Pancreas (tissue), 10 donors: ENCODE results near the gene THG1L. TPM values are rescaled to one million over a fixed set of nuclear protein-coding genes. Genes with fewer than 3 reads are reported as not detected.

Experiments used
- ATAC-seq, 4 donors: fragments of 200-7000 bp; cut with Tn5 transposase; one replicate each; pipeline versions ENCODE4 v1.8.0 to v1.9.1; 2020; ENCODE audit warnings: mild to moderate bottlenecking in 4 of 4, moderate library complexity in 4 of 4
- DNase-seq, 6 donors: peaks; one replicate each; pipeline ENCODE4 v3.0.0-alpha.2; 2020
- FAIRE-seq: peaks from 2 replicates; lab custom pipeline; 2012; peaks lifted over from hg19 to GRCh38; lab: Jason Lieb, UNC
- H3K27ac ChIP-seq, 4 donors: fragments of 200-600 bp; sonication (generic); 1 replicate in 3 of 4; 2 replicates in 1 of 4; pipeline versions ENCODE4 v1.5.0 to v1.8.0; 2020
- H3K27me3 ChIP-seq, 4 donors: fragments of 200-600 bp; one replicate each; pipeline ENCODE4 v1.8.0; 2021
- H3K36me3 ChIP-seq, 3 donors: fragments of 200-600 bp; sonication (generic) in 1 of 3; one replicate each; pipeline versions ENCODE4 v1.5.0 to v1.8.0; 2020 to 2021
- H3K4me1 ChIP-seq, 3 donors: fragments of 200-600 bp; one replicate each; pipeline ENCODE4 v1.8.0; 2021
- H3K4me3 ChIP-seq, 4 donors: fragments of 200-600 bp; sonication (generic) in 2 of 4; one replicate each; pipeline versions ENCODE4 v1.5.0 to v1.8.0; 2020 to 2021
- H3K9me3 ChIP-seq, 4 donors: fragments of 200-600 bp; one replicate each; pipeline ENCODE4 v1.8.0; 2021
- WGBS, 2 donors: extraction: QIAGEN DNeasy Blood & Tissue Kit; methylation state at CpG; one replicate each; pipeline ENCODE4 v1.1.7; 2013; 5-methylcytosine and 5-hydroxymethylcytosine counted together
- intact Hi-C, 3 donors: fragments of 100-400 bp; cut with DNase I; formaldehyde crosslinking; loops; one replicate each; pipeline versions ENCODE4 v1.11.1 to v1.14.2; 2022
- polyA plus RNA-seq, 2 donors: library from polyadenylated mRNA; stranded (reverse); fragments of 200-250 nt; gene quantifications; one replicate each; pipeline ENCODE4 v1.2.3, GENCODE V29; 2013
- total RNA-seq, 6 donors: library from RNA; stranded (reverse); fragmentation: NEBNext Ultra II Directional in 4 of 6; extraction: Animal tissue kit (Norgen Biotek cat#: 25700) in 4 of 6; gene quantifications; one replicate each; pipeline versions ENCODE4 v1.2.1 to v1.2.4, GENCODE V29; 2021 to 2023
- TF ChIP-seq, protein P1 (sequence below), 4 donors: fragments of 200-600 bp; sonication (generic) in 3 of 4; IDR thresholded peaks; one replicate each; pipeline versions ENCODE4 v1.5.0 to v1.8.0; 2021; ENCODE audit warnings: antibody characterized with exemption in 4 of 4
- donor health status: healthy with polysubstance abuse.
- donor health status: DM: no; HTN: no; CAD: no; lungs with moderate emphysema.
- donor health status: DM: no; HTN: no; CAD: no.
- donor health status: control.
- donor health status: control.
- donor health status: Bipolar disorder and iron deficiency.
- donor health status: DM: yes; HTN: yes; CAD: no.
- donor health status: DM: no; HTN: no; CAD: no.
- donor health status: DM: no; HTN: no; CAD: no.
- donor health status: DM: yes; HTN: yes; CAD: no.

Gene THG1L
- total and polyA plus RNA-seq, 8 donors: 5.7 to 10.8 (median 8.3) TPM

DNA sequence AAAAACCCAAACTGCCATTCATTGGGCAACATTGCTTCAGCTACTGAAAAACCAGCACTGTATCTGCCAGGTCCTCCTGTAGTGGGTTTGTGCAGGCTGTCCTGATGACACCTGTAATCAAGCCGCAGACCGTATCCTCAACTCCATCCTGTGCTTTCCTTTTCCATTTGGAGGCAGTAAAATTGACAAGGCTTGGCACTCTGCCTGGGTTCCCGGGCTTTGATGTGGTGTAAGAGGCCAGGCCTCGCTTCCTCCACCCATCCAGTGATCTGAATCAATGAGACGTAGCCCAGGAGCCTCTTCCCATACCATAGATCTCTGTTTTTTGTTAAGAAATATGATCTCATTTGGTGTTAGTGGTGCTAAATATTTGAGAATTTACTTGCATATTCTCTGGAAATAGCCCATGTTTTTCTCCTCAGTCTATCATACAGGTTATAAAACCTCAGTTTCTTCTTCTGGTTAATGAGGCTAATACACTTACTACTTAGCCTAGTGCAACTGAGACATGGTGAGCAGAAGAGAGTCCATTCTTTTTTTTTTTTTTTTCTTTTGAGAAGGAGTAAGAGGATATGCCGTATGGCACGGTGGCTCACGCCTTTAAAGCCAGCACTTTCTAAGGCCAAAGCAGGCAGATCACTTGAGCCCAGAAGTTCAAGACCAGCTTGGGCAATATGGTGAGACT is 47.0 kb downstream of the THG1L start:
- Histone ChIP-seq H3K27me3 (no peaks in the 10 kb centered on the region), H3K4me3 (no peak overlapping the region), H3K36me3 (no peaks in the 10 kb centered on the region), H3K9me3 (no peaks in the 10 kb centered on the region), H3K27ac (no peak overlapping the region), H3K4me1 (no peaks in the 10 kb centered on the region)
- ATAC-seq (no peak), FAIRE-seq (no peak), DNase-seq (no peak)
- TF ChIP-seq, protein P1, sequence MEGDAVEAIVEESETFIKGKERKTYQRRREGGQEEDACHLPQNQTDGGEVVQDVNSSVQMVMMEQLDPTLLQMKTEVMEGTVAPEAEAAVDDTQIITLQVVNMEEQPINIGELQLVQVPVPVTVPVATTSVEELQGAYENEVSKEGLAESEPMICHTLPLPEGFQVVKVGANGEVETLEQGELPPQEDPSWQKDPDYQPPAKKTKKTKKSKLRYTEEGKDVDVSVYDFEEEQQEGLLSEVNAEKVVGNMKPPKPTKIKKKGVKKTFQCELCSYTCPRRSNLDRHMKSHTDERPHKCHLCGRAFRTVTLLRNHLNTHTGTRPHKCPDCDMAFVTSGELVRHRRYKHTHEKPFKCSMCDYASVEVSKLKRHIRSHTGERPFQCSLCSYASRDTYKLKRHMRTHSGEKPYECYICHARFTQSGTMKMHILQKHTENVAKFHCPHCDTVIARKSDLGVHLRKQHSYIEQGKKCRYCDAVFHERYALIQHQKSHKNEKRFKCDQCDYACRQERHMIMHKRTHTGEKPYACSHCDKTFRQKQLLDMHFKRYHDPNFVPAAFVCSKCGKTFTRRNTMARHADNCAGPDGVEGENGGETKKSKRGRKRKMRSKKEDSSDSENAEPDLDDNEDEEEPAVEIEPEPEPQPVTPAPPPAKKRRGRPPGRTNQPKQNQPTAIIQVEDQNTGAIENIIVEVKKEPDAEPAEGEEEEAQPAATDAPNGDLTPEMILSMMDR (IDR thresholded peaks at IDR 0.05): no peak
- WGBS, 2 donors: 63 to 68% methylated on average over 8 of the region's 8 CpGs
- intact Hi-C loops: no loop called here

DNA sequence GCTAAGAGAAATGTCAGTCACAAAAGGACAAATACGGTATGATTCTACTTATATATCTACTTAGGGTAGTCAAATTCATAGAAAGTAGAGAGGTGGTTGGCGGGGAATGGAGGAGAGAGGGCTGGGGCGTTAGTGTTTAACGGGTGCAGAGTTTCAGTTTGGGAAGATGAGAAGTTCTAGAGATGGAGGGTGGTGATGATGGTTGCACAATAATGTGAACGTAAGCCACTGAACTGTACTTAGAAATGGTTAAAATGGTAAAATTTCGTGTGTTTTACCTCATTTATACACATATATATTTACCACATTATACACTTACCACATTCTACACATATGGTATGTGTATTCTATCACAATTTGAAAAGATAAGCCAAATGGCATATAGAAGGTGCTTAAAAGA is 48.0 kb downstream of the THG1L start:
- intact Hi-C loops: no loop called here
- no peaks in the 10 kb centered on the region for H3K27me3 ChIP-seq
- H3K27ac ChIP-seq: no peak overlapping the region
- no peaks in the 10 kb centered on the region for H3K36me3 ChIP-seq
- no peak for DNase-seq
- ATAC-seq: no peak
- H3K4me3 ChIP-seq: no peak overlapping the region
- 68 to 74% methylated on average over 6 of the region's 6 CpGs for WGBS, 2 donors
- H3K4me1 ChIP-seq: no peaks in the 10 kb centered on the region
- no peaks in the 10 kb centered on the region for H3K9me3 ChIP-seq
- TF ChIP-seq, protein P1 (IDR thresholded peaks at IDR 0.05): no peak
- FAIRE-seq: no peak

DNA sequence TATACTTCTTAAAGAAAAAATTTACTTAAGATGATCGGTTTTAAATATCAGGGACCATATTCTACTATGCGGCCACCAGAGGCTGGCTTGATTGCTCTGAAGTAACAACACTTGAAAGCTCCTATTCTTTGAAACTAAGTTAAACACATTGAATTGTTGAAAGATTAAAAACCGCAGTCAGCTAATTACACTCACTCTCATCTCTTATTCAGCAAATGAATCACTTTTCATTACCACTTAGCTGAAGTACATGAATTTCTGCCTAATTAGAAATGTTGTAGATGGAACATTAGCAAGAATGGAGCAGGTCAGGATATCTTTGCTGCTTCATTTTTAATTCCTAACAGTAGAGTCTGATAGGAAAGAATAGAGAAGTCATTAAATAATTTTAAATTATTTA is 54.6 kb downstream of the THG1L start:
- intact Hi-C loops: no loop called here
- Histone ChIP-seq H3K27ac (no peak overlapping the region), H3K36me3 (peaks cover 0 to 16% (median under 1%) of the 10 kb centered on the region in 3 donors), H3K4me3 (no peak overlapping the region), H3K4me1 (peaks cover 0 to 2% (median 0%) of the 10 kb centered on the region in 3 donors), H3K27me3 (no peaks in the 10 kb centered on the region), H3K9me3 (no peaks in the 10 kb centered on the region)
- FAIRE-seq (peak; percentile 60), ATAC-seq (no peak), DNase-seq (no peak)
- TF ChIP-seq, protein P1 (IDR thresholded peaks at IDR 0.05): no peak
- WGBS, 2 donors: 93 to 94% methylated on average over 3 of the region's 3 CpGs

Other genes starting within 250 kb of the THG1L start
- gene ADAM19, start 155.6 kb upstream of the THG1L start, total RNA-seq: 1 to 10 TPM in 2 of 6 donors, under 1 TPM in 4; 0.47 to 3.0 (median 0.83) TPM
- gene ADAM19, start 155.6 kb upstream of the THG1L start, polyA plus RNA-seq: under 1 TPM; 0.38 to 0.65 TPM
- gene SOX30, start 79.0 kb upstream of the THG1L start, total RNA-seq: not detected
- under 1 TPM in 1 of 2 donors, not detected in 1; 0.05 TPM for gene SOX30, start 79.0 kb upstream of the THG1L start, polyA plus RNA-seq
- not detected for gene C5orf52, start 59.9 kb upstream of the THG1L start, total RNA-seq
- not detected for gene C5orf52, start 59.9 kb upstream of the THG1L start, polyA plus RNA-seq
- gene LSM11, start 12.3 kb downstream of the THG1L start, total RNA-seq: 1 to 10 TPM; 1.5 to 2.7 (median 1.6) TPM
- gene LSM11, start 12.3 kb downstream of the THG1L start, polyA plus RNA-seq: 1 to 10 TPM in 1 of 2 donors, under 1 TPM in 1; 0.57 to 1.2 TPM
- 10 to 100 TPM; 32.7 to 62.5 (median 37.9) TPM for gene CLINT1, start 127.7 kb downstream of the THG1L start, total RNA-seq
- 10 to 100 TPM; 23.5 to 47.6 TPM for gene CLINT1, start 127.7 kb downstream of the THG1L start, polyA plus RNA-seq